Measurements from ENCODE around the gene PIGL. TPM values are rescaled to one million over a fixed set of nuclear protein-coding genes. Genes with fewer than 3 reads are reported as not detected.

The PIGL gene
- total RNA-seq, 1 experiment from 2014 or later, result 44.1 TPM

DNA sequence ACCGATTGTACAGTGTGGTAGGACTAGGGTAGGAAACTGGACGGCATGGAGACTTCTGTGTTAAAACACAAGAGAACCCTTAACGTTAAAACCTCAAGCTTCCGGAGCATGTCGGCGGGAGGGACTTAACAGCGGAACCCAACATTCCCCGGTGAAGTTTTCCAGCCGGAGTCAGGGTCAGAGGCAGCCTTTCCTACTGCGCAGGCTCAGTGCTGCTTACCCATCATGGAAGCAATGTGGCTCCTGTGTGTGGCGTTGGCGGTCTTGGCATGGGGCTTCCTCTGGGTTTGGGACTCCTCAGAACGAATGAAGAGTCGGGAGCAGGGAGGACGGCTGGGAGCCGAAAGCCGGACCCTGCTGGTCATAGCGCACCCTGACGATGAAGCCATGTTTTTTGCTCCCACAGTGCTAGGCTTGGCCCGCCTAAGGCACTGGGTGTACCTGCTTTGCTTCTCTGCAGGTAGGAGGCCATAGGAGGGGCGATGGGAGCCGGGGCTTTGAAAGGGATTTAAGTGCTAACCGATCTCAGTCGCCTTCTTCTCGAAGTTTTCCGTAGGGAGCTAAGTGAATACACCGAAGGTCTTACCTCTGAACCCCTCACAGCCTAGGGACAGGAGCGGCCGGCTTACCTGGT, at the start of gene PIGL (continued):
- TF ChIP-seq, protein P1, sequence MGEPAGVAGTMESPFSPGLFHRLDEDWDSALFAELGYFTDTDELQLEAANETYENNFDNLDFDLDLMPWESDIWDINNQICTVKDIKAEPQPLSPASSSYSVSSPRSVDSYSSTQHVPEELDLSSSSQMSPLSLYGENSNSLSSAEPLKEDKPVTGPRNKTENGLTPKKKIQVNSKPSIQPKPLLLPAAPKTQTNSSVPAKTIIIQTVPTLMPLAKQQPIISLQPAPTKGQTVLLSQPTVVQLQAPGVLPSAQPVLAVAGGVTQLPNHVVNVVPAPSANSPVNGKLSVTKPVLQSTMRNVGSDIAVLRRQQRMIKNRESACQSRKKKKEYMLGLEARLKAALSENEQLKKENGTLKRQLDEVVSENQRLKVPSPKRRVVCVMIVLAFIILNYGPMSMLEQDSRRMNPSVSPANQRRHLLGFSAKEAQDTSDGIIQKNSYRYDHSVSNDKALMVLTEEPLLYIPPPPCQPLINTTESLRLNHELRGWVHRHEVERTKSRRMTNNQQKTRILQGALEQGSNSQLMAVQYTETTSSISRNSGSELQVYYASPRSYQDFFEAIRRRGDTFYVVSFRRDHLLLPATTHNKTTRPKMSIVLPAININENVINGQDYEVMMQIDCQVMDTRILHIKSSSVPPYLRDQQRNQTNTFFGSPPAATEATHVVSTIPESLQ (CRISPR knock-in tag; IDR thresholded peaks at IDR 0.05), result no peak
- TF ChIP-seq, protein P2, sequence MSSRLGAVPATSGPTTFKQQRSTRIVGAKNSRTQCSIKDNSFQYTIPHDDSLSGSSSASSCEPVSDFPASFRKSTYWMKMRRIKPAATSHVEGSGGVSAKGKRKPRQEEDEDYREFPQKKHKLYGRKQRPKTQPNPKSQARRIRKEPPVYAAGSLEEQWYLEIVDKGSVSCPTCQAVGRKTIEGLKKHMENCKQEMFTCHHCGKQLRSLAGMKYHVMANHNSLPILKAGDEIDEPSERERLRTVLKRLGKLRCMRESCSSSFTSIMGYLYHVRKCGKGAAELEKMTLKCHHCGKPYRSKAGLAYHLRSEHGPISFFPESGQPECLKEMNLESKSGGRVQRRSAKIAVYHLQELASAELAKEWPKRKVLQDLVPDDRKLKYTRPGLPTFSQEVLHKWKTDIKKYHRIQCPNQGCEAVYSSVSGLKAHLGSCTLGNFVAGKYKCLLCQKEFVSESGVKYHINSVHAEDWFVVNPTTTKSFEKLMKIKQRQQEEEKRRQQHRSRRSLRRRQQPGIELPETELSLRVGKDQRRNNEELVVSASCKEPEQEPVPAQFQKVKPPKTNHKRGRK (CRISPR knock-in tag; IDR thresholded peaks at IDR 0.05; ENCODE audit: borderline replicate concordance), result no peak
- TF ChIP-seq, protein P3, sequence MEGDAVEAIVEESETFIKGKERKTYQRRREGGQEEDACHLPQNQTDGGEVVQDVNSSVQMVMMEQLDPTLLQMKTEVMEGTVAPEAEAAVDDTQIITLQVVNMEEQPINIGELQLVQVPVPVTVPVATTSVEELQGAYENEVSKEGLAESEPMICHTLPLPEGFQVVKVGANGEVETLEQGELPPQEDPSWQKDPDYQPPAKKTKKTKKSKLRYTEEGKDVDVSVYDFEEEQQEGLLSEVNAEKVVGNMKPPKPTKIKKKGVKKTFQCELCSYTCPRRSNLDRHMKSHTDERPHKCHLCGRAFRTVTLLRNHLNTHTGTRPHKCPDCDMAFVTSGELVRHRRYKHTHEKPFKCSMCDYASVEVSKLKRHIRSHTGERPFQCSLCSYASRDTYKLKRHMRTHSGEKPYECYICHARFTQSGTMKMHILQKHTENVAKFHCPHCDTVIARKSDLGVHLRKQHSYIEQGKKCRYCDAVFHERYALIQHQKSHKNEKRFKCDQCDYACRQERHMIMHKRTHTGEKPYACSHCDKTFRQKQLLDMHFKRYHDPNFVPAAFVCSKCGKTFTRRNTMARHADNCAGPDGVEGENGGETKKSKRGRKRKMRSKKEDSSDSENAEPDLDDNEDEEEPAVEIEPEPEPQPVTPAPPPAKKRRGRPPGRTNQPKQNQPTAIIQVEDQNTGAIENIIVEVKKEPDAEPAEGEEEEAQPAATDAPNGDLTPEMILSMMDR (IDR thresholded peaks at IDR 0.05), result no peak
- TF ChIP-seq CREM (CRISPR knock-in tag; IDR thresholded peaks at IDR 0.05), result peak; percentile 36; the same call in 1 of the 2 replicates
- no peak for TF ChIP-seq EMX1 (CRISPR knock-in tag; IDR thresholded peaks at IDR 0.05)
- TF ChIP-seq, protein P4, sequence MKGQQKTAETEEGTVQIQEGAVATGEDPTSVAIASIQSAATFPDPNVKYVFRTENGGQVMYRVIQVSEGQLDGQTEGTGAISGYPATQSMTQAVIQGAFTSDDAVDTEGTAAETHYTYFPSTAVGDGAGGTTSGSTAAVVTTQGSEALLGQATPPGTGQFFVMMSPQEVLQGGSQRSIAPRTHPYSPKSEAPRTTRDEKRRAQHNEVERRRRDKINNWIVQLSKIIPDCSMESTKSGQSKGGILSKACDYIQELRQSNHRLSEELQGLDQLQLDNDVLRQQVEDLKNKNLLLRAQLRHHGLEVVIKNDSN (CRISPR knock-in tag; IDR thresholded peaks at IDR 0.05), result peak; percentile 49; the same call in 1 of the 2 replicates
- TF ChIP-seq, protein P5, sequence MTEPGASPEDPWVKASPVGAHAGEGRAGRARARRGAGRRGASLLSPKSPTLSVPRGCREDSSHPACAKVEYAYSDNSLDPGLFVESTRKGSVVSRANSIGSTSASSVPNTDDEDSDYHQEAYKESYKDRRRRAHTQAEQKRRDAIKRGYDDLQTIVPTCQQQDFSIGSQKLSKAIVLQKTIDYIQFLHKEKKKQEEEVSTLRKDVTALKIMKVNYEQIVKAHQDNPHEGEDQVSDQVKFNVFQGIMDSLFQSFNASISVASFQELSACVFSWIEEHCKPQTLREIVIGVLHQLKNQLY (CRISPR knock-in tag; IDR thresholded peaks at IDR 0.05), result no peak
- TF ChIP-seq KAT7 (CRISPR knock-in tag; IDR thresholded peaks at IDR 0.05; ENCODE audit: borderline replicate concordance), result 0 out of 2 replicates have a peak, but pooled peaks have one; percentile 59
- TF ChIP-seq, protein P6, sequence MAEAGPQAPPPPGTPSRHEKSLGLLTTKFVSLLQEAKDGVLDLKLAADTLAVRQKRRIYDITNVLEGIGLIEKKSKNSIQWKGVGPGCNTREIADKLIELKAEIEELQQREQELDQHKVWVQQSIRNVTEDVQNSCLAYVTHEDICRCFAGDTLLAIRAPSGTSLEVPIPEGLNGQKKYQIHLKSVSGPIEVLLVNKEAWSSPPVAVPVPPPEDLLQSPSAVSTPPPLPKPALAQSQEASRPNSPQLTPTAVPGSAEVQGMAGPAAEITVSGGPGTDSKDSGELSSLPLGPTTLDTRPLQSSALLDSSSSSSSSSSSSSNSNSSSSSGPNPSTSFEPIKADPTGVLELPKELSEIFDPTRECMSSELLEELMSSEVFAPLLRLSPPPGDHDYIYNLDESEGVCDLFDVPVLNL (CRISPR knock-in tag; IDR thresholded peaks at IDR 0.05; ENCODE audit: borderline replicate concordance, low read depth), result no peak
- peak; percentile 56 for TF ChIP-seq TEAD1 (CRISPR knock-in tag; IDR thresholded peaks at IDR 0.05)
- TF ChIP-seq CREB1 (CRISPR knock-in tag; IDR thresholded peaks at IDR 0.05), result no peak
- no peak for TF ChIP-seq NR1H2 (CRISPR knock-in tag; IDR thresholded peaks at IDR 0.05)
- TF ChIP-seq, protein P7, sequence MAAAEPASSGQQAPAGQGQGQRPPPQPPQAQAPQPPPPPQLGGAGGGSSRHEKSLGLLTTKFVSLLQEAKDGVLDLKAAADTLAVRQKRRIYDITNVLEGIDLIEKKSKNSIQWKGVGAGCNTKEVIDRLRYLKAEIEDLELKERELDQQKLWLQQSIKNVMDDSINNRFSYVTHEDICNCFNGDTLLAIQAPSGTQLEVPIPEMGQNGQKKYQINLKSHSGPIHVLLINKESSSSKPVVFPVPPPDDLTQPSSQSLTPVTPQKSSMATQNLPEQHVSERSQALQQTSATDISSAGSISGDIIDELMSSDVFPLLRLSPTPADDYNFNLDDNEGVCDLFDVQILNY (CRISPR knock-in tag; IDR thresholded peaks at IDR 0.05), result peak; percentile 66; the same call in 1 of the 2 replicates
- 0 out of 2 replicates have a peak, but pooled peaks have one; percentile 51 for TF ChIP-seq ZNF138 (CRISPR knock-in tag; conservative IDR thresholded peaks at IDR 0.05)
- peak; percentile 64; the same call in 1 of the 2 replicates for TF ChIP-seq TP53 (CRISPR knock-in tag; IDR thresholded peaks at IDR 0.05)
- TF ChIP-seq, protein P8, sequence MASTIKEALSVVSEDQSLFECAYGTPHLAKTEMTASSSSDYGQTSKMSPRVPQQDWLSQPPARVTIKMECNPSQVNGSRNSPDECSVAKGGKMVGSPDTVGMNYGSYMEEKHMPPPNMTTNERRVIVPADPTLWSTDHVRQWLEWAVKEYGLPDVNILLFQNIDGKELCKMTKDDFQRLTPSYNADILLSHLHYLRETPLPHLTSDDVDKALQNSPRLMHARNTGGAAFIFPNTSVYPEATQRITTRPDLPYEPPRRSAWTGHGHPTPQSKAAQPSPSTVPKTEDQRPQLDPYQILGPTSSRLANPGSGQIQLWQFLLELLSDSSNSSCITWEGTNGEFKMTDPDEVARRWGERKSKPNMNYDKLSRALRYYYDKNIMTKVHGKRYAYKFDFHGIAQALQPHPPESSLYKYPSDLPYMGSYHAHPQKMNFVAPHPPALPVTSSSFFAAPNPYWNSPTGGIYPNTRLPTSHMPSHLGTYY (CRISPR knock-in tag; IDR thresholded peaks at IDR 0.05), result no peak
- no peak for TF ChIP-seq RORB (CRISPR knock-in tag; IDR thresholded peaks at IDR 0.05)
- no peak for TF ChIP-seq NFYB (CRISPR knock-in tag; conservative IDR thresholded peaks at IDR 0.05; ENCODE audit: low read depth)

Measured in WTC11 (cell line).